Stimulated activated CD4-positive, alpha-beta T cell treated with anti-CD3 and anti-CD28 coated beads, TNF-alpha, amount 100 ng/mL, for 1 hour (primary cell): ENCODE measurements around the gene CEMP1.
A peak's percentile ranks its signal among the peaks of the same experiment; 100 is the strongest.
"Not testable (repeated sequence)": the region's sequence is repeated elsewhere in the genome, so short reads cannot be mapped to it uniquely, and the experiment has no call there.

Experiments used
- DNase-seq, 3 donors: peaks; one replicate each; pipeline ENCODE4 v3.0.0-alpha.2; 2020; ENCODE audit warnings: low read depth in 3 of 3, low spot score in 1 of 3

CEMP1 gene

DNA sequence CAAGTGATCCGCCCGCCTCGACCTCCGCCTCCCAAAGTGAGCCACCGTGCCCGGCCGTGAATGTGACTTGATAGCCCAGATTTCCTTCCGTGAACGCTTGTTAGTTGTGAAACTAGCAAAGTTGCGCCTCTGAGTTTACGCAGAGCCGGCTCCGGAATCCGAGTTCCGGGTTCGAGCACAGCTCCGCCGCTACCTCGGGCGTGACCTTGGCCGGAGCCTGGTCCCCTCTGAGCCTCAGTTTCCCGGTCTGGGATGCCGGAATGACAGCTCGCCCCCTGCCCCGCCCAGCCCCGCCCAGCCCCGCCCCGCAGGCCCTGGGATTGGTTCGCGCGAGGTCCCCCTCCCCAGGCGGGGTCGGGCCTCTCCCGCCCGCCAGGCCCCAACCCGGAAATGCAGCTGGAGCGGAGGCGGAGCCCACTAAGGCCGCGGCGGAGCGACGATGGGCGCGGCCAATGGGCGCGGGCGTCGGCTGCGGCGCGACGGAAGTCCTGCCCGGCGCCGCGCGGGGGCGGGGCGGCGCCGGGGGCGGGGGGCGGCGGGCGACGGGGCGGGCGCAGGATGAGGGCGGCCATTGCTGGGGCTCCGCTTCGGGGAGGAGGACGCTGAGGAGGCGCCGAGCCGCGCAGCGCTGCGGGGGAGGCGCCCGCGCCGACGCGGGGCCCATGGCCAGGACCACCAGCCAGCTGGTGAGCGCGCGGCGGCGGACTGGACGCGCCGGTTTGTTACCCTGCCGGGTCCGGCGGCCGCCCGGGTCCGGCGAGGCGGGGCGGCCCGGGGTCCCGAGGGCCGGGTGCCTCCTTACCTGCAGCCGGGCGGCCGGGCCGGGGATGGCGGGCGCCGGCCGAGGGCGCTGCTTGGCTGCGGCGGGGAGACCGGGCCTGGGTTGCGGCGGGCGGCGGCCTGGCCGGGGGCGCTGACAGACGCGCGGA is 6.5 kb upstream of the CEMP1 start, which contains the start of gene PDPK1:
Gene PDPK1, plus strand, starts transcription at position 571 of the 929 bp plus-strand sequence. Its CDS starts 92 bp downstream, at position 663.
- DNase-seq, result peak; percentile 81 to 88 (median 84)

DNA sequence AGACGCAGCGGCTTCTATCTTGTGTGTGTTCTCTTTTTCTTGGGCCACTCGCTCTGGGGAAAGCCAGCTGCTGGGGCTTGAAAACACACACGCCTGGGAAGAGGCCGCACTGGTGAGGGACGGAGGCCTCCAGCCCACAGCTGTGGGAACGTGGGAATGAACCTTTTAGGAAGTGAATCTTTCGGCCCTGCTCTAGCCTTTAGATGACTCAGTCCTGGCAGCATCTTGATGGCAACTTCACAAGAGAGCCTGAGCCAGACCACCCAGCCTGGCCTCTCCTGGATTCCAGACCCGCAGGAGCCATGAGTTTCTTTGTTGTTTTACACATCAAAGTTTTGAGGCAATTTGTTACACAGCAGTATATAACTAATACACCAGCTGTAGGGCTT is 4.4 kb upstream of the CEMP1 start:
- DNase-seq, result no peak

DNA sequence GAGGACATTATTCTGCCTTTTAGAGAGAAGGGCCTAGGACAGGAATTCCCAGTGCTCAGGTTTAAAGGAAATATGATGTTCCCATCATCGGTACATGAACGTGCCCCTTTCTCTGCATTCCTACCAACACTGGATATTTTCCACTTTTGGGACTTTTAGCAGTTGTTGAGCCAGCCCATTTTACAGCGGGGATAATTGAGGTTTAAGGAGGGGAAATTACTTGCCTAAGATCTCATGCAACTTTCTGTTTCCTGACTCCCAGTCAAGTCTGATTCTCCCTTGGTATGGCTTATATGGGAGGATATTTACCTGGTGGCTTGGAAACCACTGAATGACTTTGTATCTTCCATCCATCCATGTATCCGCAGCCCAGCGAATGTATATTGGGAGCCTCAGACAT is 3.1 kb upstream of the CEMP1 start:
- not testable (repeated sequence) for DNase-seq

DNA sequence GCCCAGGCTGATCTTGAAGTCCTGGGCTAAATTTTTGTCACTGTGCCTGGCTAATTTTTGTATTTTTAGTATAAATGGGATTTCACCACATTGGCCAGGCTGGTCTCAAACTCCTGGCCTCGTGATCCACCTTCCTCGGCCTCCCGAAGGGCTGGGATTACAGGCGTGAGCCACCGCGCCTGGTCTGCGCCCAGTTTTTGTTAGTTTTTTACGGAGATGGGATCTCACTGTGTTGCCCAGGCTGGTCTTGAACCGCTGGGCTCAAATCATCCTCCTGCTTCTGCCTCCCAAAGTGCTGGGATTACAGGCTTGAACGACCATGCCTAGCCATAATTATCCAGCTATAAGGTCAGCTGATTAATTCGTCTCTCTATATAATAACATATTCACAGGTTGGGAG is 2.7 kb upstream of the CEMP1 start:
- DNase-seq, result no peak

DNA sequence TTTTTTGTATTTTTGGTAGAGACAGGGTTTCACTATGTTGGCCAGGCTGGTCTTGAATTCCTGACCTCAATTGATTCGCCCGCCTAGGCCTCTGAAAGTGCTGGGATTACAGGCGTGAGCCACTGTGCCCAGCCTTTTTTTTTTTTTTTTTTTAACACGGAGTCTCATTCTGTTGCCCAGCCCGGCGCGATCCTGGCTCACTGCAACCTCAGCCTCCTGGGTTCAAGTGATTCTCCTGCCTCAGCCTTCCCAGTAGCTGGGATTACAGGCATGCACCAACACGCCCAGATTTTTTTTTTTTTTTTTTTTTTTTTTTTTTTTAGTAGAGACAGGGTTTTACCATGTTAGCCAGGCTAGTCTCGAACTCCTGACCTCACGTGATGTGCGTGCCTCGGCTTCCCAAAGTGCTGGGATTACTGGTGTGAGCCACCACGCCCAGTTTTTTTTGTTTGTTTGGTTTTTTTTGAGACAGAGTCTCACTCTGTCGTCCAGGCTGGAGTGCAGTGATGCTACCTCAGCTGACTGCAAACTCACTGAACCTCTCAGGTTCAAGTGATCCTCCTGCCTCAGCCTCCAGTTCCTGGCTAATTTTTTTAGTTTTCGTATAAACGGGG is 2.0 kb upstream of the CEMP1 start:
- not testable (repeated sequence) for DNase-seq

DNA sequence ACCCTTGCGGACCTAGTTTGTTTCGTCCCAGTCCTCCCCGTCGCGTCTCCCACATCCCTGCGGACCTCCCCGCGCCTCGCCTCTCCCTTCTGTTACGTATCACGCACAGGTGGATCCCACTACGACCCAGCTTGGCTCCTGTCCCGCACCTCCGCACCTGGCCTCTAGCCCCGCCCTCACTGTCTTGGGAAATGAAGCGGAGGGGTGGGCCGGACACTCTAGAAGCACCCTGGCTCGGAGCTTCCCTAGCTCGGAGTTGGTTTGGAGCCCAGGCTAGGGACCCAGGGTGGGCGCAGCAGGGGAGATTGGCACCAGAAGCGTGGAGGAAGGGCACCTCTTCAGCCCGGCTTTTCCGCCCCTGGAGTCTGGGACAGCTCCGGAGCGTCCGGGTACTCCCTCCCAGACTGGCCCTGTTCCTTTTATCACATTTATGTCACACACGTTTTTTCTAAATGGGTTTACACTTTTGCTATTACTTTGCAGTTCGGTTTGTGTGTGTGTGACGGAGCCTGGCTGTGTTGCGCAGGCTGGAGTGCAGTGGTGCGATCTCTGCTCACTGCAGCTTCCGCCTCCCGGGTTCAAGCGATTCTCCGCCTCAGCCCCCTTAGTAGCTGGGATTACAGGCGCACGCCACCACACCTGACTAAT is 1.4 kb upstream of the CEMP1 start:
- peak in 1 of 3 donors; percentile 30 for DNase-seq

DNA sequence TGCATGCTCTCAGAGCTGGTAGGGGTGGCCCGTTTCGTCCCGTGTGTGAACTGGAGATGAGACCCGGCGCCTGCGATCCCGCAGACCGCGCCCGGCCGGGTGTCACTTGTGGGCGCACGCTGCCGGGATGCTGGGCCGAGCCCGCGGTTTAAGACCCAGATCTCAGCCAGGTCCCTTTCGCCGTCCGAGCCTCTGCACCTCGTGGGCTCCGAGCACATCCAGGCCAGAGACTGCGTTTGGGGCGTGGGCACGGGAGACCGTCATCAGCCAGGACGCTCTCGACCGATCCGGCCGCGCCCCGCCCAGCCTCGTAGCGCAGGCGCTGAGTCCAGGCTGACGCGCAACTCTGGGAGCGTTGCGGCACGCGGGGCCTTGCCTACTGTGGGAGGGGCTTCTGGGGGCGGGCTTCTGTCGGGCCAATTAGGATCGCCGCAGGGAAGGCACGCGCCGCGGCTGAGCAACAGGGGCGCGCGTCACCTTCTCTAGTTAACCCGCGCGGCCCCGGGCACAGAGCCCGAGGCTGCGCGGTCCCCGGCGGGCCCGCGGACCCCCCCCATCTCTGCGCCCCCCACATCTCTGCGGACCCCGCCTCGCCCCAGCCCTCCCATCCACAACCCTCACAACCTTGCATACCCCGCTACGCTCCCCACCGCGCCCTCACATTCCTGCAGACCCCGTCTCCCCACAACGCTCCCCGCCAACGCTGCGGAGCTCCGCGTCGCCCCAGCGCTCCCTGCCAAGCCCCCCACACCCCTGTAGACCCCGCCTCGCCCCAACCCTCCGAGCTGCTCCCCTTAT is 687 bp upstream of the CEMP1 start:
- peak; percentile 90 to 93 (median 92) for DNase-seq

DNA sequence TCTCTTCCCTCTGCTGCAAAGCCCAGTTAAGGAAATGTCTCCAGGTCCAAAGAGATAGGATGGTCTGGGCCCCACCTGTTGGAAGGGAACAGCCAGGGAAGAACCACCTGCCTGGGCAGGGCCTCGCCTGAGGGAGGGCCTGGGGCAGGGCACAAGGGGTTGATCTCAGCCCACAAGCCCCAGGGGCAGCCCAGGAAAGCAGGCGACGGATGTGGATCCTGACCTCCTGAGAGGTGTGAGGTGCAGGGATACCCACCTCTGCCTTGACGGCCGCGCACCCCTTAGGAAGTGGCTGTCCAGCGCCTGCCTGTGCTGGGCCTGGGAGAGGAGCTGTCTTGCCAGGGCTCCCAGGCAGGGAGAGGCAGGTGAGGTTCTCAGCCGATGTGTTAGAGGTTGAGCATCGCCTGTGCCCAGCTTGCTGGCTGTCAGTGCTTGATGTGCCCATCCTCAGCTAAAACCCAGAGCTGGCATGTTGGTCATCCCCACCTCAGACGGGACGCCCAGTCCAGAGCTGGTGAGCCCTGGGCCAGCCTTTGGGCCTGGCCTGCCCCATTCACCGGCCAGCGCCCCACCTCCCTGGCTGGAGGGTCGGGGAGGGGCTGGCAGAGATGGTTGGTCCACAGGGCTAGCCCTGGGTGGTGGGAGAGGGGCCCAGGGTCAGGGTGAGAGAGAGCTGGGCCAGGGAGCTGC is 434 bp downstream of the CEMP1 start:
- DNase-seq, result no peak

DNA sequence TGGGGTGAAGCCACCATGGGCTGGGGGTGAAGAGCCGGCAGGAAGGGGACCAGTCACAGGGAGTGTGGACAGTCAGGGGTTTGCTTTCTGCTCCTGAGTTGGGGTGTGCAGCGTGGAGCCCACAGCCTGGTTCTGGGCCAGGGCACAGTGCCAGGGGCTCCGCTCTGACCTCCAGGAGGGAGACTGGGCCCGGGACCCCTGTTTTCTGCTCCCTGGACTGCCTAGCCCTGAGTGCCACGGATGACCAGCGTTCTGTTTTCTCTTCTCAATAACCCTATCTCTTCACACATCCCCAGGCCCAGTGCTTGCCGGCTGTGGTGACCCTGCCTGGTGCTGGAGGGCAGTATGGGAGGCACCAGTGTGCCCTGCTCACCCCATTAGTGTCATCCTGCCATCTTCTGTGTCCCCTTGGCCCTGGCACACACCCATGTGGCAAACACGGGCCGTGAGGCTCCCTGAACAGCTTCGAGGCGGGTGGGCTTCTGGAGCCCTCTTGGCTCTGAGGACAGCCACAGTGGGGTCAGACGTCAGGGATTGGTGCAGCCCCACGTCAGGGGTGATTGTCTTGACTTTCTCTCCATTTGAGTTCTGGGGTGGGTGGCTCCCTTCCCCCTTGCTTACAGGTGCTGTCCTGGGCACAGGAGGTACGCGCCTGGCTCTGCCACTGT is 1.1 kb downstream of the CEMP1 start:
- DNase-seq, result no peak

DNA sequence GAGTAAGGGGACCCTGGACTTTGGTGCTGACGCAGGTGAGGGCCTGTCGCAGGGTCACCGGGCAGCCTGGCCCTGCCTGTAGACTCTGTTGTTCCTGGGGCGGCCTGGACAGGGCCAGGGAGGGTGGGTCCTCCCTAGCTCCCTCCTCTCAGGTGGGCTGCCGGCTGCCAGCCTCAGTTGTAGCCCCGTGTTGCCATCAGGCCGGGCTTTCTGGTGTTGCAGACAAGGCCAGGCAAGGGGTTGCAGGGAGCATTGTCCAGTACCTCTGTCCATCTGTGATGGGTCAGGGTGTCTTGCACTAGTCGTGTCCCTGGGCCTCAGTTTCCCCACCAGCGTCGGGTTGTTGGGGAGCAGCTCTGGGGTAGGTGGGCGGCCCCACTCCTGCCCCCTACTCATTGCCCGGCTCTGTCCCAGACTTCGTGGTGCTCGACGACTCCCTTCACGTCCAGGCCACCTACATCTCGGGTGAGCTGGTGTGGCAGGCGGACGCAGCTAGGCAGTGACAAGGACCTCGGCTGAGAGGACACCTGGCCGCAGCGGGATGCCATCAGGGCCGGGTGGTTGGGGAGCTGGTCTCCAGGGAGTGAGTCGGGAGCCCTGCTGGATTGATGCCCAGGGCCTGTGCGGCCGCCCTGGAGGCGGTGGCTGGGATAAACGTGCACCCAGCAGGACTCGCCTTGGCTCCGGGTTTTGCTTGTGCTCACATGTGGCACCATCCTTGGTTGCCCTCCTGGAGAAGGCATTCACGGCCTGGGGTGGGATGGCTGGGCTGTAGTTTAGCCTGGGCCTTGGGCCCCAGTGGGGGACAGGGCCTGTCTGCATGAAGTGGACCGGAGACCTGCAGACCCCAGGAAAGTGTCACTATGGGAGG is 1.9 kb downstream of the CEMP1 start:
- DNase-seq, result no peak

DNA sequence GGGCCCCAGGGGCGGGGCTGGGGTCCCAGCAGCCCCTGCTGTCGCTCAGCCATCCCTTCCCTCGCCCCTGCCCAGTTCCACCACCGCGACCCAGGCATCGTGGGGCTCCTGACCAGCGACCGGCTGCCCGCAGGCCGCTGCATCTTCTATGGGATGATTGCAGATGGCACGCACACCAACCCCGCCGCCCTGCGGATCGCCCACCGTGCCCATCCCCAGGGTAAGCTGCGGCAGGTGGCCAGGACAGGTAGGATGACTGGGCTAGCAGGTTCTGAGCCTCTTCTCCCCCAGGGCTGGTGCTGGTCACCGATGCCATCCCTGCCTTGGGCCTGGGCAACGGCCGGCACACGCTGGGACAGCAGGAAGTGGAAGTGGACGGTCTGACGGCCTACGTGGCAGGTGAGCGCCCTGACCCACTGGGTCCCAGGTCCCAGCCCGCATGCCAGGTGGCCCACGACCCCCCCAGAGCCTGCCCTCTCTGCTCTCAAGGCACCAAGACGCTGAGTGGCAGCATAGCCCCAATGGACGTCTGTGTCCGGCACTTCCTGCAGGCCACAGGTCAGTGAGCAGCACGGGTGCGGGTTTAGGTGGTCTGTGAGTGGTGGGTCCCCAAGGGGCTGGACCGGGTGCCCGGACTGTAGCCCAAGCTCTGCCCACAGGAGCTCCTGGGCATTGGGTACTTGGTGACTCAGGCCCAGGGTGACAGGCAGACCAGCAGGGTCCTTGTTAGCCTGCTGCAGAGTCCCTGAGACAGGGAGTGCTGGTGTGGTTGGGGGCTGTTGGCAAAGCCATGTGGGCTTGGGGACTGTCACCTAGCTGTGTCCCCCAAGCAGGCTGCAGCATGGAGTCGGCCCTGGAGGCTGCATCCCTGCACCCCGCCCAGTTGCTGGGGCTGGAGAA is 2.8 kb downstream of the CEMP1 start:
- DNase-seq, result no peak

DNA sequence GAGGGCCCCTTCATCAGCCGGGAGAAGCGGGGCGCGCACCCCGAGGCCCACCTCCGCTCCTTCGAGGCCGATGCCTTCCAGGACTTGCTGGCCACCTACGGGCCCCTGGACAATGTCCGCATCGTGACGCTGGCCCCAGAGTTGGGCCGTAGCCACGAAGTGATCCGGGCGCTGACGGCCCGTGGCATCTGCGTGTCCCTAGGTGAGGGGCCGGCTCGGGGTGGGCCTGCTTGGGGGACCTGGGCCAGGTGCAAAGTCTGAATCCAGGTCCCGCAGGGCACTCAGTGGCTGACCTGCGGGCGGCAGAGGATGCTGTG is 3.5 kb downstream of the CEMP1 start:
- DNase-seq, result no peak

DNA sequence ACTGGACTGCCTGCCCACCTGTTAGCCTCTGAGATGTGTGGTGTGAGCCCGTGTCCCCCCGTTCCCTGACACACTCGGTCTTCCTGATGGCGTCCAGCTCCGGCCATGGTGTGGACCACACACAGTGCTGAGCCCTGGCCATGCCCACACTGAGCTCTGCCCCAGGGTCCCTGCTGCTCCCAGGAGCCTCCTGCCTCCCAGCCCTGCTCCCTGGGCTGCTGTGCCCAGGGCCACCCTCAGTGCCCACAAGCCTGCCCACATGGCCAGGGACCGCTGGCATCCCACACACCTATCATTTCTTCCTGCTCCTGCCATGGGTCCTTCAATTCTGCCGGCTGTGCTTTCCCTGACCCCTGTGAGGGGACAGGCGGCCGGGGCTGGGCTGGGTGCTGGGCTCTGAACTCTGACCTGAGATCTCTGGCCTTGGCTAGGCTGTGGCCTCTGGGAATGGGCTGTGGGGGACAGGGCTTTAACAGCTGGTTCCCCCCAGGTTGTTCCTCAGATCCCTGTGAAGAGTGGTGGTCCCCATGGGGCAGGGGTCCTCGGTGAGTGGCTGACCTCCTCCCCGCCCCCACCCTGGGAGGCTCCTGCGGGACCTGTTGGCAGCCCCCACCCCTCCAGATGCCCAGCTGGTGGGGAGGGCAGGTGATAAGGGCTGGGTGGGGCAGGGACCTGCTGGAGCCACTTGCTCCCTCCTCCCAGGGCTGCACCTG is 4.0 kb downstream of the CEMP1 start:
- DNase-seq, result no peak

DNA sequence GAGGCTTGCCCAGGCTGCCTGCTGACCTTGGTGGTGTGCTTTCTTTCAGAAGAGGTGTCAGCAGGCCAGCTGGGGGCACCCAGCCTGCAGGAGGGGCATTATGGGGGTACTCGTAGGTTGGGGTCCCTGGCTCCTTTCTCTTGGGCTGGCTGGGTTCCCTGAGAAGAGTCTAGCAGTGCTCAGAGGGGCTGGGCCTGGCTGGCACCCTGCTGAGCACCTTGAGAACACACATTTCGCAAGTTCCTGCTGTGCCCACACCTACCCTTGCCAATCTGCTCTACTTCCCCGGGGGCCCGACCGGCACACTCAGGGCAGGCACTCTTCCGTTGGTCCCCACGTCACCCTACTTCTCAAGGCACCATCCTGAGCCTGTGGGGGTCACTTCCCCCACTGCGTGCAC is 5.1 kb downstream of the CEMP1 start:
- no peak for DNase-seq

DNA sequence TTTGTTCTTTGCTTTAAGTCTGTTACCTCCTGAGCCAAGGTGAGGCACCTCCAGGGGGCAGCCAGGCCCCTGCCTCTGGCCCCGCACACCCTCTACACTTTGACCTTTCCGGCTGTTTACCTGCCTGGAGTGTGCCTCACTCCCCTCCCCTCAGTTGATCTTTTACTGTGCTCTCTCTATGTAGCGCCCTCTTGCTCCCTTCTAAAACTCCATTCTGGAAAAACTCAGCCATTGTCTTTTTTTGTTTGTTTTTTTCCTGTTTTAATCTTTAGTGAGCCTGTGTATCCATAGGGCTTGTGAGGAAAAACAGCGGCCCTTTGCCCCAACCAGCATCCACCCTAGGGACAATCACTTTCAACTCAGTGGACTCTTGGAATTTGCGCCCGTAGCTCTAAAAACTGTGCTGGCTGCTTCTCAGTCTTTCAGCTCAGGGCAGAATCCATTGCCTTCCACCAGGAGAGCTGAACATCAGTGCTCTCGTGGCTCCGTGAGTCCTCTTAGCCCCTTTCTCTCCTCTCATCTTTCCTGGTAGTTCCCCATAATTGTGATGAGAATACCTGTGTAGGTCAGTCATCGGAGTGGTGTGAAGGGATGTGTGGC is 6.8 kb downstream of the CEMP1 start:
- no peak for DNase-seq

DNA sequence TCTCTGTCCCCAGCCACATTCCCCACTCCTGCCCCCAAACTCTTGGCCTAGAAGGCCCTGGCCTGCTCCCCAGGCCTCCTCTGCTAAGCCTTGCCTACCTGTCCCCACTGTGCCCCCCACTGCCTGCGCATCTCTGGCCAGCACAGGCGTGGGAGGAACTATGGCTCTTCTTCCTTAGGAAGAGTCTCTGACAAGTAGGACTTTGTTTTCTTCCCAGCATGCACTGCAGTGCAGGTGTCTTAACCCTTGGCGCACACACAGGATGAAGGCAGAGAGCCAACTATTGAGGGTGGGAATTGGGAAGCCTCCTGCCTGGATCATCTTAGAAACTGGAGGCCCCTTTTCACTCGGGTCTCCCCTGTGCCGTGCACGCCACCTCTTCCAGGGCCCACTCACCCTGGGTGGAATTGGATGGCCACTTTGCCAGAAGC is 7.4 kb downstream of the CEMP1 start:
- DNase-seq, result no peak
